Nephron (organoid): ENCODE results near the gene PMM1.
A peak's percentile ranks its signal among the peaks of the same experiment; 100 is the strongest.
"Not testable (repeated sequence)": the region's sequence is repeated elsewhere in the genome, so short reads cannot be mapped to it uniquely, and the experiment has no call there.

Source experiments
- H3K27ac Mint-ChIP-seq, 3 experiments: 2 replicates each; pipeline ENCODE4 v1.8.0; 2020; ENCODE audit warnings: mixed read lengths in 3 of 3, mild to moderate bottlenecking in 2 of 3, moderate library complexity in 1 of 3
- H3K27me3 Mint-ChIP-seq: 2 replicates; pipeline ENCODE4 v1.8.0; 2021; ENCODE audit warnings: low read depth, mild to moderate bottlenecking, moderate library complexity, mixed read lengths
- H3K36me3 Mint-ChIP-seq: 2 replicates; pipeline ENCODE4 v1.8.0; 2020; ENCODE audit warnings: low read depth, mixed read lengths
- H3K4me1 Mint-ChIP-seq: 2 replicates; pipeline ENCODE4 v1.8.0; 2020; ENCODE audit warnings: mixed read lengths
- H3K4me3 Mint-ChIP-seq, 3 experiments: 2 replicates each; pipeline ENCODE4 v1.8.0; 2020; ENCODE audit warnings: mild to moderate bottlenecking in 3 of 3, mixed read lengths in 3 of 3, moderate library complexity in 2 of 3
- H3K9me3 Mint-ChIP-seq: 2 replicates; pipeline ENCODE4 v1.8.0; 2020; ENCODE audit warnings: mixed read lengths
- TF ChIP-seq, protein P1 (sequence below), 3 experiments: fragments of 200-600 bp; sonication (generic); IDR thresholded peaks; one replicate each; pipeline ENCODE4 v1.5.0; 2021; ENCODE audit warnings: antibody characterized with exemption in 3 of 3; ENCODE audit not compliant: unreplicated experiment in 3 of 3

Gene PMM1

DNA sequence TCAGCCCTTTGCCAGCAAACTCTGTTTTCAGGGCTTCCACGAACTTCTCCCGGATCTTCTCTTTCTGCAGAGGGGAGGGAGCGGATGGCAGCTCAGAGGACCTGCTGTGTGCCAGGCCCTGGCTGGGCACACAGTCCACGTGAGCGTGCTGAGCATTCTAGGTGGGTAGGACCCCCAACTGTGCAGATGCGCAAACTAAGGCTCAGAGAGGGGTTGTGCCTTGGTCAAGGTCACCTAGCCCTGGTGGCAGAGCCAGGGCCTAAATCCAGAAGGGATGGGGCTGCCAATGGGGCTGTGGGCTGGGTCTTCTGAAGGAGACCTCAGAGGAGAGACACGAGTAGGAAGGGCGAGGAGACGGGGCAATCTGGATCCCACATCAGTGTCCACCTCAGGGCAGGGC lies 10.8 kb downstream of the PMM1 start:
- peaks cover 6% of the 10 kb centered on the region for H3K4me1 Mint-ChIP-seq
- no peak overlapping the region for H3K27ac Mint-ChIP-seq
- H3K9me3 Mint-ChIP-seq = no peaks in the 10 kb centered on the region
- H3K4me3 Mint-ChIP-seq = no peak overlapping the region
- H3K27me3 Mint-ChIP-seq = no peaks in the 10 kb centered on the region
- peaks cover 13% of the 10 kb centered on the region for H3K36me3 Mint-ChIP-seq
- TF ChIP-seq, protein P1, sequence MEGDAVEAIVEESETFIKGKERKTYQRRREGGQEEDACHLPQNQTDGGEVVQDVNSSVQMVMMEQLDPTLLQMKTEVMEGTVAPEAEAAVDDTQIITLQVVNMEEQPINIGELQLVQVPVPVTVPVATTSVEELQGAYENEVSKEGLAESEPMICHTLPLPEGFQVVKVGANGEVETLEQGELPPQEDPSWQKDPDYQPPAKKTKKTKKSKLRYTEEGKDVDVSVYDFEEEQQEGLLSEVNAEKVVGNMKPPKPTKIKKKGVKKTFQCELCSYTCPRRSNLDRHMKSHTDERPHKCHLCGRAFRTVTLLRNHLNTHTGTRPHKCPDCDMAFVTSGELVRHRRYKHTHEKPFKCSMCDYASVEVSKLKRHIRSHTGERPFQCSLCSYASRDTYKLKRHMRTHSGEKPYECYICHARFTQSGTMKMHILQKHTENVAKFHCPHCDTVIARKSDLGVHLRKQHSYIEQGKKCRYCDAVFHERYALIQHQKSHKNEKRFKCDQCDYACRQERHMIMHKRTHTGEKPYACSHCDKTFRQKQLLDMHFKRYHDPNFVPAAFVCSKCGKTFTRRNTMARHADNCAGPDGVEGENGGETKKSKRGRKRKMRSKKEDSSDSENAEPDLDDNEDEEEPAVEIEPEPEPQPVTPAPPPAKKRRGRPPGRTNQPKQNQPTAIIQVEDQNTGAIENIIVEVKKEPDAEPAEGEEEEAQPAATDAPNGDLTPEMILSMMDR (IDR thresholded peaks at IDR 0.05; ENCODE audit: unreplicated experiment in 3 of 3) = no peak

DNA sequence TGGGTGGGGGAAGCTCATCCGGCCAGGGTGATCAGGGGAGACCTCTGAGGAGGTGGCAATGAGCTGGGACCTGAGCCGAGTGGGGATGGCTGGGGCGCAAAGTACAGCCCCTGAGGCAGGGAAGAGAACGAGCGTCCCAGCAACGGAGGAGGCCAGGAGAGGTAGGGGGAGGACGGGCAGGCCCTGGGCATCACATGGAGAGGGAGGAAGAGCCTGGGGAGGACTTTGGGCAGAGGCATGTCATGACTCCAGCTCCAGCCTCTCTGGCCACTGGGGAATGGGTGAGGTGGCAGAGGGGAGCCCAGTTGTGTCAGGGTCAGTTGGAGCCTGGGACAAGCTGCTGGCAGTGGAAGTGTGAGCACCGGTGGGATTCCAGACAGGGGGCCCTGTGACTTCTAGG lies 11.5 kb downstream of the PMM1 start:
- no peak overlapping the region for H3K4me3 Mint-ChIP-seq
- no peaks in the 10 kb centered on the region for H3K27me3 Mint-ChIP-seq
- H3K9me3 Mint-ChIP-seq = no peaks in the 10 kb centered on the region
- peaks cover 13% of the 10 kb centered on the region for H3K36me3 Mint-ChIP-seq
- H3K27ac Mint-ChIP-seq = no peak overlapping the region
- peaks cover 6% of the 10 kb centered on the region for H3K4me1 Mint-ChIP-seq
- TF ChIP-seq, protein P1 (IDR thresholded peaks at IDR 0.05; ENCODE audit: unreplicated experiment in 3 of 3) = no peak

DNA sequence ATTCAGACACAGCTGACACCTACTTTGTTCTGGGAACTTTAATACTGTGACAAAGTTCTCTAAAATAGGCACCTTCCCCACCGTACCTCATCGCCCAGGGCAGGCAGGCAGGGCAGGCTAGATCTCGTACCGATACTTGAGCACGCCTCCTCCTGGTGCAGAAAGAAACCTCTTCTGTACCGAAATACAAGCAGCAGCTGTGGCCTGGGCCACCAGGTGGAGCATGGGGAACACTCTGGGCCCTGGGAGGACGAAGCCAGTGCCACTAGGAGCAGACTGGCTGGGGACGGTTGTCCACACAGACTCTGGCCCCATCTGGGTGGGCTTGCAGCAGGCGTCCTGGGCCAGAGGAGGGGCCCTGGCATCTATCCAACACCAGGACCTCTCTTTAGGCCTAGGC lies 12.8 kb downstream of the PMM1 start:
- Mint-ChIP-seq H3K27me3 (no peaks in the 10 kb centered on the region), H3K9me3 (no peaks in the 10 kb centered on the region), H3K4me1 (peaks cover 6% of the 10 kb centered on the region), H3K36me3 (peaks cover 10% of the 10 kb centered on the region), H3K4me3 (no peak overlapping the region), H3K27ac (peak overlapping the region; percentile 9 to 82 (median 33))
- TF ChIP-seq, protein P1 (IDR thresholded peaks at IDR 0.05; ENCODE audit: unreplicated experiment in 3 of 3) = peak; percentile 65 to 71 (median 65)

DNA sequence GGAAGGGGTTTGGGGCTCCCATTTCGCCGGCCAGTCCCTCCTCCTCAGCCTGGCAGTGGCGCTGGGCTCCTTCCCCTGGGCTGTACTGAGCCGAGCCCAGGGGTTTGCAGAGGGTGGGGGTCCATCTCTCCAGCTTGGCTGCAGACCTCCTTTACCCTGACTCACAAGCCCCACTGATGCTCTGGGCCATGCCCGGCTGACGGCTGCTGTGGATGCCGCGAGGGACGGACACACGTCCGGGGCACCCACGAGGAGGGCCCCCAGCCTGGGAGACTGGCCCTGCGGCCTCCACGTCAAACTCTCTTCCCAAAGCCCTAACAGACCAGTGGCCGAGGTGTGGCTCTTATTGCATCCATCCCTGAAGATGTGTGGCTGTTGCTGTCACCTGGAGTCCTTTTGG lies 14.1 kb downstream of the PMM1 start:
- Mint-ChIP-seq H3K9me3 (no peaks in the 10 kb centered on the region), H3K36me3 (peaks cover 10% of the 10 kb centered on the region), H3K27ac (no peak overlapping the region), H3K27me3 (no peaks in the 10 kb centered on the region), H3K4me1 (peaks cover 6% of the 10 kb centered on the region), H3K4me3 (no peak overlapping the region)
- TF ChIP-seq, protein P1 (IDR thresholded peaks at IDR 0.05; ENCODE audit: unreplicated experiment in 3 of 3) = no peak

DNA sequence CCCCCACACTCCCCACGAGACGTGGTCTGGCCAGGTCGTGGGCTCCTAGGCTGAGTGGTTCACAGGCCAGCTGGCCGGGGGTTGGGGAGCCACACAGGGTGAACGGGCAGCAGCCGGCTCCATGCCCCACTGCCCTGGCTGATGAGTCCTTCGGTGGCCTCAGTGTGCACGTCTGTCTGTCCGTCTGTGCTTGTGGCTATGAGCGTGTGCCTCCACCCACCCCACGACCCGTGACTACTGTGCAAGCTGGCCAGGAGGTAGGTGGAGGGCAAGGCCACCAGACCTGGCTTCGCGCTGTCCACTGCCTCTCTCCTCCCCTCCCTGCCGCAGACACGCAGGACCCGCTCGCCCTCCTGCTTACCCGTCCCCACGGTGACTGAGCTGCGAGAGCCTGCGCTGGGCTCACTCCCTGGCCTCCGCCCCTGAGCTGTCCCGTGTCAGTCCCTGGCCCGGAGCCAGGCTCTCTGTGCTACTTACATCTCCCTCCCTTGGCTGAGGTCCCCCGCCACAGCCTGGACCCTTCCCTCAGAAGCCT lies 14.7 kb downstream of the PMM1 start:
- H3K4me1 Mint-ChIP-seq = peaks cover 6% of the 10 kb centered on the region
- H3K4me3 Mint-ChIP-seq = no peak overlapping the region
- TF ChIP-seq, protein P1 (IDR thresholded peaks at IDR 0.05; ENCODE audit: unreplicated experiment in 3 of 3) = no peak
- no peak overlapping the region for H3K27ac Mint-ChIP-seq
- no peaks in the 10 kb centered on the region for H3K27me3 Mint-ChIP-seq
- peaks cover 10% of the 10 kb centered on the region for H3K36me3 Mint-ChIP-seq
- no peaks in the 10 kb centered on the region for H3K9me3 Mint-ChIP-seq

DNA sequence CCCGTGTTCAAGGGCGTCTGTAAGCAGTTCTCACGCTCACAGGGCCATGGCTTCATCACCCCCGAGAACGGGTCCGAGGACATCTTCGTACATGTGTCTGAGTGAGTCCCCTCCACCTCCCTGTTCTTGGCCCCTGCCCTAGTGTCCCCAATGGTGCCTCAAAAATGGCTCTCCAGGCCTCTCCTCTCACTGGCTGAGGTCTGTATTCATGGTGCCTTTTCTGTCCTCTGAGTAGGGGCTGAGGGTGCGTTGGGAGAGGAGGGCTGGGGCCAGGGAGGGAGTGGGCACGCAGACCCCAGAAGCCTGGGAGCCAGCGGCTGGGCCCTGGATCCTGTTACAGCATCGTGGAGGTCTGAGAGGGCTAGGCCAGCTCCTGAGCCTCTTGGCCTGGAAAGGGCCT lies 16.0 kb downstream of the PMM1 start:
- H3K4me3 Mint-ChIP-seq = no peak overlapping the region
- H3K4me1 Mint-ChIP-seq = peaks cover 15% of the 10 kb centered on the region
- peaks cover 10% of the 10 kb centered on the region for H3K36me3 Mint-ChIP-seq
- no peaks in the 10 kb centered on the region for H3K9me3 Mint-ChIP-seq
- H3K27me3 Mint-ChIP-seq = no peaks in the 10 kb centered on the region
- H3K27ac Mint-ChIP-seq = no peak overlapping the region
- TF ChIP-seq, protein P1 (IDR thresholded peaks at IDR 0.05; ENCODE audit: unreplicated experiment in 3 of 3) = no peak

DNA sequence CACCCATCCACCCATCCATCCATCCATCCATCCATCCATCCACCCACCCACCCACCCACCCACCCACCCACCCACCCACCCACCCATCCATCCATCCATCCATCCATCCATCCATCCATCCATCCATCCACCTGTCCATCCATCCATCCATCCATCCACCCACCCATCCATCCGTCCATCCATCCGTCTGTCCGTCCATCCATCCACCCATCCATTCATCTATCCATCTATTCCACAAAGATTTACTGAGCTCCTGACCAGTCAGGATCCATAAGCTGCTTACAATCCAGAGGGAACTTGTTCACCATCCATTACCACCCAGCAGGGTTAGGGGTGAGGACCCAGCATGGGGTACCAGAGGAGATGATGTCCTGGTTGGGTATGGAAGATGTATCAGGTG lies 17.3 kb downstream of the PMM1 start:
- Mint-ChIP-seq H3K4me1 (peaks cover 18% of the 10 kb centered on the region), H3K36me3 (peaks cover 10% of the 10 kb centered on the region)
- H3K27me3 Mint-ChIP-seq, H3K27ac Mint-ChIP-seq, H3K4me3 Mint-ChIP-seq, H3K9me3 Mint-ChIP-seq: not testable (repeated sequence)
